ENCODE measurements around the gene NR3C1.

Gene NR3C1

GRCh38 chr5:143258559-143259253, 144.8 kb downstream of the NR3C1 start:
- Mint-ChIP-seq H3K36me3 (ENCODE audit: low read depth) (no peaks in the 10 kb centered on the region), H3K4me3 (no peak overlapping the region), H3K27ac (no peak overlapping the region), H3K4me1 (no peaks in the 10 kb centered on the region), H3K27me3 (ENCODE audit: low read depth) (no peaks in the 10 kb centered on the region), H3K9me3 (peaks cover 1% of the 10 kb centered on the region)
- no peak for TF ChIP-seq CTCF (IDR thresholded peaks at IDR 0.05; ENCODE audit: unreplicated experiment in 3 of 3)

- no peak for TF ChIP-seq CTCF (IDR thresholded peaks at IDR 0.05; ENCODE audit: unreplicated experiment in 3 of 3)
- H3K27me3 Mint-ChIP-seq (ENCODE audit: low read depth), result no peaks in the 10 kb centered on the region
- no peak overlapping the region for H3K27ac Mint-ChIP-seq
- H3K9me3 Mint-ChIP-seq, result peaks cover 2% of the 10 kb centered on the region
- no peaks in the 10 kb centered on the region for H3K4me1 Mint-ChIP-seq
- no peak overlapping the region for H3K4me3 Mint-ChIP-seq
- no peaks in the 10 kb centered on the region for H3K36me3 Mint-ChIP-seq (ENCODE audit: low read depth)
Measured at GRCh38 chr5:143254819-143255218, 148.7 kb downstream of the NR3C1 start.

DNA sequence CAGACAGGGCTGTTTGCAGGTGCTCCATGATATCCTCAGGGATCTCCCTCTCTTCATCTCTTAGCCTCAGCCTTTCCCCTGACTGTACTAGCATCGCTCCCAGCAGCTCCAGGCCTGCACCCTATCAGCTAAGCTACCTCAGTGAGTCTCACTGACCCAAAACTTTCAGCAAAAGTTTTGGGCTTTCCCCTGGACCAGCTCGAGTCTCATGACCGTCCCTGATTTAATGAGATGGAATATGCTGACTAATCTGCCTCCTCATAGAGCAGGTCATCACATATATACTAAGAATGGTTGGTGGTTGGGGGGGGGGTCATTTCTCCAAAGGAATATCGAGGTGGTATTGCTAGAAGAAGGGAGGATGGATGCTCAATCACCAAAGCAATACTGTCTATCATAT, 151.5 kb downstream of the NR3C1 start:
- Mint-ChIP-seq H3K27me3 (ENCODE audit: low read depth) (no peaks in the 10 kb centered on the region), H3K36me3 (ENCODE audit: low read depth) (no peaks in the 10 kb centered on the region), H3K9me3 (peaks cover 2% of the 10 kb centered on the region), H3K4me3 (no peak overlapping the region), H3K27ac (no peak overlapping the region), H3K4me1 (no peaks in the 10 kb centered on the region)
- no peak for TF ChIP-seq CTCF (IDR thresholded peaks at IDR 0.05; ENCODE audit: unreplicated experiment in 3 of 3)

- peaks cover 2% of the 10 kb centered on the region for H3K27me3 Mint-ChIP-seq (ENCODE audit: low read depth)
- peaks cover 2% of the 10 kb centered on the region for H3K9me3 Mint-ChIP-seq
- TF ChIP-seq CTCF (IDR thresholded peaks at IDR 0.05; ENCODE audit: unreplicated experiment in 3 of 3), result no peak
- H3K27ac Mint-ChIP-seq, result no peak overlapping the region
- H3K36me3 Mint-ChIP-seq (ENCODE audit: low read depth), result no peaks in the 10 kb centered on the region
- no peaks in the 10 kb centered on the region for H3K4me1 Mint-ChIP-seq
- no peak overlapping the region for H3K4me3 Mint-ChIP-seq
Measured at GRCh38 chr5:143251190-143251589, 152.3 kb downstream of the NR3C1 start.

DNA sequence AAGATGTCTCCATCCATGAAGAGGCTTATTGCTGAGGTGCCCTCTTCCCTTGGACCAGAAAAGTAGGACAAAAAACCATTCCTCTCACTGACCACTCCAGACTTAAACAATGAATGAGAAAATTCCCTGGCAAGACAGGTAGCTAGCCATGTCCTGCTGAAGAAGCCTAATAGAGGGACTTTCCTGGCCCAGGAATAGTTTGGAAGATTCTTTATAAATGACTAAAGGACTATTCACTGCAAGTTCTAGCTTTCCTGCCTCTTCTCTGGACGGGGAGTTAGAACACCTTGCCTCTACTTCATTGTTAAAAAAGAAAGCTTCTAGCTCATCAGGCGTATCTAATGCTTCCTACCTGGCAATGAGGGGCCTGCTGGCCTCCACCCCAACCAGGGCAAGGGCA, 153.6 kb downstream of the NR3C1 start:
- Mint-ChIP-seq H3K4me1 (peaks cover under 1% of the 10 kb centered on the region), H3K9me3 (peaks cover 3% of the 10 kb centered on the region), H3K4me3 (no peak overlapping the region), H3K27ac (no peak overlapping the region), H3K36me3 (ENCODE audit: low read depth) (no peaks in the 10 kb centered on the region), H3K27me3 (ENCODE audit: low read depth) (peaks cover 3% of the 10 kb centered on the region)
- TF ChIP-seq CTCF (IDR thresholded peaks at IDR 0.05; ENCODE audit: unreplicated experiment in 3 of 3), result no peak
